M059J (cell line): ENCODE data around the gene STATH. TPM values are rescaled to one million over a fixed set of nuclear protein-coding genes. Genes with fewer than 3 reads are reported as not detected.

Experiments
- total RNA-seq: library from RNA; depleted of rRNA; stranded (reverse); fragments of >200 nt; shearing (Covaris generic); gene quantifications from 2 replicates; pipeline ENCODE4 v1.2.3, GENCODE V29; 2014; rRNA removed

Gene STATH
- total RNA-seq, 1 experiment from 2014 or later = not detected

Other genes with a start within 250 kb of the STATH start
- not detected in 2 replicates for gene SULT1B1, start 235.3 kb upstream of the STATH start, total RNA-seq
- not detected in 2 replicates for gene SULT1E1, start 135.8 kb upstream of the STATH start, total RNA-seq
- gene CSN1S1, start 64.9 kb upstream of the STATH start, total RNA-seq = not detected in 2 replicates
- not detected in 2 replicates for gene CSN2, start 30.2 kb upstream of the STATH start, total RNA-seq
- gene HTN3, start 32.5 kb downstream of the STATH start, total RNA-seq = not detected in 2 replicates
- not detected in 2 replicates for gene HTN1, start 54.5 kb downstream of the STATH start, total RNA-seq
- gene PRR27, start 158.3 kb downstream of the STATH start, total RNA-seq = not detected in 2 replicates
- gene ODAM, start 199.8 kb downstream of the STATH start, total RNA-seq = not detected in 2 replicates
- not detected in 2 replicates for gene FDCSP, start 230.2 kb downstream of the STATH start, total RNA-seq
- not detected in 2 replicates for gene CSN3, start 246.6 kb downstream of the STATH start, total RNA-seq